GM23248 (cell line): ENCODE measurements around the gene TIMP3. TPM values are rescaled to one million over a fixed set of nuclear protein-coding genes. Genes with fewer than 3 reads are reported as not detected.
A peak's percentile ranks its signal among the peaks of the same experiment; 100 is the strongest.

Experiments
- DNase-seq: peaks from one replicate; pipeline ENCODE4 v3.0.0-alpha.2; 2015
- H2AFZ ChIP-seq: fragments of 200-600 bp; sonication (generic); 2 replicates; pipeline ENCODE4 v1.6.1; 2016; ENCODE audit warnings: antibody characterized with exemption
- H3F3A ChIP-seq: fragments of 200-600 bp; sonication (generic); 2 replicates; pipeline ENCODE4 v1.6.1; 2016; ENCODE audit warnings: mild to moderate bottlenecking, antibody characterized with exemption, mixed run types; ENCODE audit not compliant: insufficient read depth
- H3K27ac ChIP-seq: fragments of 200-600 bp; sonication (generic); 2 replicates; pipeline ENCODE4 v1.5.1; 2016; ENCODE audit warnings: mild to moderate bottlenecking
- H3K27me3 ChIP-seq: fragments of 200-600 bp; sonication (generic); replicated peaks from 2 replicates; pipeline ENCODE4 v1.6.1; 2016; ENCODE audit warnings: mild to moderate bottlenecking; ENCODE audit not compliant: insufficient read depth
- H3K36me3 ChIP-seq: fragments of 200-600 bp; sonication (generic); 2 replicates; pipeline ENCODE4 v1.6.1; 2016; ENCODE audit warnings: low read depth, mild to moderate bottlenecking
- H3K4me1 ChIP-seq: fragments of 200-600 bp; sonication (generic); 2 replicates; pipeline ENCODE4 v1.6.1; 2016; ENCODE audit warnings: mild to moderate bottlenecking; ENCODE audit not compliant: insufficient read depth
- H3K4me2 ChIP-seq: fragments of 200-600 bp; sonication (generic); one replicate; pipeline ENCODE4 v1.6.1; 2016; ENCODE audit warnings: mild to moderate bottlenecking; ENCODE audit not compliant: unreplicated experiment
- H3K4me3 ChIP-seq: fragments of 200-600 bp; sonication (generic); 2 replicates; pipeline ENCODE4 v1.5.1; 2016; ENCODE audit warnings: mild to moderate bottlenecking
- H3K79me2 ChIP-seq: fragments of 200-600 bp; sonication (generic); 2 replicates; pipeline ENCODE4 v1.6.1; 2016; ENCODE audit warnings: mild to moderate bottlenecking; ENCODE audit not compliant: insufficient read depth
- H3K9ac ChIP-seq: fragments of 200-600 bp; sonication (generic); 2 replicates; pipeline ENCODE4 v1.6.1; 2016; ENCODE audit warnings: mild to moderate bottlenecking
- H3K9me2 ChIP-seq: fragments of 200-600 bp; sonication (generic); 2 replicates; pipeline ENCODE4 v1.6.1; 2016; ENCODE audit warnings: mixed run types, mild to moderate bottlenecking, moderate library complexity; ENCODE audit not compliant: insufficient read depth
- H3K9me3 ChIP-seq: fragments of 200-600 bp; sonication (generic); one replicate; pipeline ENCODE4 v1.6.1; 2017; ENCODE audit warnings: low read depth
- H4K20me1 ChIP-seq: fragments of 200-600 bp; sonication (generic); 2 replicates; pipeline ENCODE4 v1.6.0; 2016; ENCODE audit not compliant: insufficient read depth
- EZH2 ChIP-seq: fragments of 200-600 bp; sonication (generic); IDR thresholded peaks from 2 replicates; pipeline ENCODE4 v1.6.1; 2018; ENCODE audit warnings: antibody characterized with exemption, mild to moderate bottlenecking; ENCODE audit not compliant: insufficient read depth, poor library complexity, severe bottlenecking
- EZH2phosphoT487 ChIP-seq: fragments of 200-600 bp; sonication (generic); IDR thresholded peaks from 2 replicates; pipeline ENCODE4 v1.6.1; 2018; ENCODE audit warnings: antibody characterized with exemption, moderate library complexity, mild to moderate bottlenecking, low read depth; ENCODE audit not compliant: insufficient read depth
- WGBS, 2 experiments: methylation state at CpG; one replicate each; pipeline ENCODE4 v1.1.6; 2015 to 2017; ENCODE audit warnings: low lambda C conversion rate in 2 of 2, low coverage in 1 of 2; ENCODE audit errors: missing lambda C conversion rate in 2 of 2; 5-methylcytosine and 5-hydroxymethylcytosine counted together
- in situ Hi-C: fragments of 300-500 bp; cut with MboI; formaldehyde crosslinking; loops from 2 replicates; pipeline ENCODE4 v1.15.0; 2020
- polyA plus RNA-seq: library from polyadenylated mRNA; unstranded; fragments of >200 nt; fragmentation: Nextera tagmentation; extraction: Ambion mirVana; gene quantifications from 2 replicates; pipeline ENCODE4 v1.2.1, GENCODE V29; 2016
- total RNA-seq: library from RNA; depleted of rRNA; stranded (reverse); fragments of >200 nt; shearing (Covaris generic); gene quantifications from 2 replicates; pipeline ENCODE4 v1.2.3, GENCODE V29; 2014

TIMP3 gene
- total and polyA plus RNA-seq, 2 experiments from 2014 or later, result 1,254 to 1,465 TPM

GRCh38 chr22:32793589-32793988, 7.9 kb upstream of the TIMP3 start:
- TF ChIP-seq EZH2 (no peak), EZH2phosphoT487 (no peak)
- no peak for DNase-seq
- no peak overlapping the region for H3K4me2 ChIP-seq
- H3K9me2 ChIP-seq, result no peaks in the 10 kb centered on the region
- H3K4me3 ChIP-seq, result no peak overlapping the region
- in situ Hi-C loops, result no loop called here
- H3K27ac ChIP-seq, result no peak overlapping the region
- H3K27me3 ChIP-seq, result no peaks in the 10 kb centered on the region
- no peak overlapping the region for H2AFZ ChIP-seq
- no peaks in the 10 kb centered on the region for H3K36me3 ChIP-seq
- no peaks in the 10 kb centered on the region for H3K79me2 ChIP-seq
- no peaks in the 10 kb centered on the region for H3K9me3 ChIP-seq
- no peak overlapping the region for H3K9ac ChIP-seq
- peaks cover 38% of the 10 kb centered on the region for H3F3A ChIP-seq
- no peaks in the 10 kb centered on the region for H4K20me1 ChIP-seq
- peaks cover 47% of the 10 kb centered on the region for H3K4me1 ChIP-seq

- Histone ChIP-seq H4K20me1 (no peaks in the 10 kb centered on the region), H3K4me2 (no peak overlapping the region), H3F3A (peaks cover 29% of the 10 kb centered on the region), H3K4me3 (no peak overlapping the region), H3K36me3 (no peaks in the 10 kb centered on the region), H3K27me3 (no peaks in the 10 kb centered on the region), H3K4me1 (peaks cover 37% of the 10 kb centered on the region), H2AFZ (peak overlapping the region; percentile 53; the same call in 1 of the 2 replicates), H3K27ac (peak overlapping the region; percentile 31), H3K9me2 (no peaks in the 10 kb centered on the region), H3K9me3 (no peaks in the 10 kb centered on the region), H3K9ac (no peak overlapping the region), H3K79me2 (no peaks in the 10 kb centered on the region)
- 70 to 78% methylated on average over 10 of the region's 10 CpGs for WGBS, 2 experiments
- peak; percentile 46 for DNase-seq
- TF ChIP-seq EZH2phosphoT487 (no peak), EZH2 (no peak)
- in situ Hi-C loops, result loop anchor here (5.0 kb wide), 2 partner anchors 137 to 267 kb away; no protein-coding TSS in a partner anchor
These were observed 6.9 kb upstream of the TIMP3 start for GRCh38 chr22:32794449-32795213.

DNA sequence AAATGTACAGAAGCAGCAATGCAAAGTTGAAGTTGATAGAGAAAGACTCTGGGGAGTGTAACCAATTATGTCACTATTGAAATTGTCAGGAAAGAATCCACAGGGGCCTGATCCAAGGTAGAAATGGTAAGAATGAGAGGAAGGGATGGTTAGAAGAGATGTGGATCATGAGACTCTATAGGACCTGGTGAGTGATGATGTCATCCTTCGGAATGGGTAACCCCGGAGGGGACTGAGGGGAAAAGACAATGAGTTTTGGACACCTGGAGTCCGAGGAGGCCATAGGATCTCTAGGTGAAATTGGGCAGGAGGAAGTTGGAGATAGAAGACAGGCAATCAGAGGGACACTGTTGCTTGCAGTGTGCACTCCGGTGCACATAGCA, 6.3 kb upstream of the TIMP3 start:
- no peak overlapping the region for H3K4me2 ChIP-seq
- no peak for TF ChIP-seq EZH2
- TF ChIP-seq EZH2phosphoT487, result no peak

GRCh38 chr22:32796865-32797573, 4.5 kb upstream of the TIMP3 start:
- H3K36me3 ChIP-seq, result no peaks in the 10 kb centered on the region
- peak overlapping the region; percentile 44 for H2AFZ ChIP-seq
- in situ Hi-C loops, result loop anchor here (5.0 kb wide), 2 partner anchors 140 to 270 kb away; no protein-coding TSS in a partner anchor
- H3K9me3 ChIP-seq, result no peaks in the 10 kb centered on the region
- peak overlapping the region; percentile 64 for H3K27ac ChIP-seq
- H3K4me3 ChIP-seq, result peak overlapping the region; percentile 38; the same call in 1 of the 2 replicates
- peaks cover 3% of the 10 kb centered on the region for H3K79me2 ChIP-seq
- H4K20me1 ChIP-seq, result no peaks in the 10 kb centered on the region
- no peaks in the 10 kb centered on the region for H3K27me3 ChIP-seq
- peaks cover 34% of the 10 kb centered on the region for H3F3A ChIP-seq
- H3K4me2 ChIP-seq, result peak overlapping the region; percentile 59
- peak; percentile 94 for DNase-seq
- TF ChIP-seq EZH2 (no peak), EZH2phosphoT487 (no peak)
- peaks cover 44% of the 10 kb centered on the region for H3K4me1 ChIP-seq
- H3K9me2 ChIP-seq, result no peaks in the 10 kb centered on the region
- H3K9ac ChIP-seq, result peak overlapping the region; percentile 59
- 9 to 11% methylated on average over 17 of the region's 17 CpGs for WGBS, 2 experiments

More for the DNA sequence above, 6.3 kb upstream of the TIMP3 start:
- H4K20me1 ChIP-seq, result no peaks in the 10 kb centered on the region
- peak overlapping the region; percentile 53; the same call in 1 of the 2 replicates for H2AFZ ChIP-seq
- in situ Hi-C loops, result loop anchor here (5.0 kb wide), 2 partner anchors 138 to 268 kb away; no protein-coding TSS in a partner anchor
- no peaks in the 10 kb centered on the region for H3K9me2 ChIP-seq
- no peaks in the 10 kb centered on the region for H3K79me2 ChIP-seq
- H3K36me3 ChIP-seq, result no peaks in the 10 kb centered on the region
- no peaks in the 10 kb centered on the region for H3K9me3 ChIP-seq
- peaks cover 34% of the 10 kb centered on the region for H3K4me1 ChIP-seq
- H3K27me3 ChIP-seq, result no peaks in the 10 kb centered on the region
- WGBS, 2 experiments, result 89 to 90% methylated on average over 4 of the region's 4 CpGs
- no peak overlapping the region for H3K9ac ChIP-seq
- H3K4me3 ChIP-seq, result no peak overlapping the region
- H3K27ac ChIP-seq, result peak overlapping the region; percentile 31
- peaks cover 25% of the 10 kb centered on the region for H3F3A ChIP-seq
- no peak for DNase-seq
